ENCODE data around the gene STIM1. TPM values are rescaled to one million over a fixed set of nuclear protein-coding genes. Genes with fewer than 3 reads are reported as not detected.

The STIM1 gene
- total RNA-seq, 1 donor from 2014 or later, result 16.5 TPM

DNA sequence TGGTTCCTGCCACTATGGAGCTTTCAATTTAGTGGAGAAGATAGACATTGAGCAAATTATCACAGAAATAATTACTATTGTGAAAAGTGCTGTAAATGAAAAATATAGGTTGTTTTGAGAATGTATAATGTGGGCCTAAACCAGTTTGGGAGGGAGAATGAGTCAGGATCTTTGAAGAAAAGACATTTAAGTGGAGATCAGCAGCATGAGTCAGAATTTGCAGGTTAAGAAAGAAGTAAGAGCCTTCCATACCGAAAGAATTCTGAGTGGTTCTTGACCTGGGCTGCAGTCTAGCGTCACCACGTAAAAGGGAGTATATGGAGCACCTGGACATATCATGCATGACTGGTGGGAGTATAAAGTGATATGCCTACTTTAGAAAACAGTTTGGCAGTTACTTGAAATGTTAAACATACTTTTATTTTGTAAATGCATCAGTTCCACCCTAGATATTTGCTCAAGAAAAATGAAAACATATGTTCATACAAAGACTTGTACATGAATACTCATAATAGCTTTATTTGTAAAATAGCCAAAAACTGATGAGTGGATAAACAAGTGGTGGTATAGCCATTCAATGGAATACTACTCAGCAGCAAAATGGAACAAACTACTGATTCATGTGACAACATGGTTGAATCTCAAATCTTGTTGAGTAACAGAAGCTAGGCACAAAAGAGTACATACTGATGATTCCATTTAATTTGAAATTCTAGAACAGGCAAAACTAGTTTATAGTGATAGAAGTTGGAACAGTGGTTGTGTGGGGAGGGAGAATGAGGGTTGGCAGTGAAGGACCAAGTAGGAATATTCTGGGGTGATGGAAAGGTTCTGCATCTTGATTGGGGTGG is 99.2 kb downstream of the STIM1 start:
- H3K4me3 ChIP-seq (ENCODE audit: low read depth, low read length), result no peak overlapping the region
- TF ChIP-seq, protein P1, sequence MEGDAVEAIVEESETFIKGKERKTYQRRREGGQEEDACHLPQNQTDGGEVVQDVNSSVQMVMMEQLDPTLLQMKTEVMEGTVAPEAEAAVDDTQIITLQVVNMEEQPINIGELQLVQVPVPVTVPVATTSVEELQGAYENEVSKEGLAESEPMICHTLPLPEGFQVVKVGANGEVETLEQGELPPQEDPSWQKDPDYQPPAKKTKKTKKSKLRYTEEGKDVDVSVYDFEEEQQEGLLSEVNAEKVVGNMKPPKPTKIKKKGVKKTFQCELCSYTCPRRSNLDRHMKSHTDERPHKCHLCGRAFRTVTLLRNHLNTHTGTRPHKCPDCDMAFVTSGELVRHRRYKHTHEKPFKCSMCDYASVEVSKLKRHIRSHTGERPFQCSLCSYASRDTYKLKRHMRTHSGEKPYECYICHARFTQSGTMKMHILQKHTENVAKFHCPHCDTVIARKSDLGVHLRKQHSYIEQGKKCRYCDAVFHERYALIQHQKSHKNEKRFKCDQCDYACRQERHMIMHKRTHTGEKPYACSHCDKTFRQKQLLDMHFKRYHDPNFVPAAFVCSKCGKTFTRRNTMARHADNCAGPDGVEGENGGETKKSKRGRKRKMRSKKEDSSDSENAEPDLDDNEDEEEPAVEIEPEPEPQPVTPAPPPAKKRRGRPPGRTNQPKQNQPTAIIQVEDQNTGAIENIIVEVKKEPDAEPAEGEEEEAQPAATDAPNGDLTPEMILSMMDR (conservative IDR thresholded peaks at IDR 0.05; ENCODE audit: low read depth, low read length), result no peak
- no peak for DNase-seq (ENCODE audit: low read depth)

DNA sequence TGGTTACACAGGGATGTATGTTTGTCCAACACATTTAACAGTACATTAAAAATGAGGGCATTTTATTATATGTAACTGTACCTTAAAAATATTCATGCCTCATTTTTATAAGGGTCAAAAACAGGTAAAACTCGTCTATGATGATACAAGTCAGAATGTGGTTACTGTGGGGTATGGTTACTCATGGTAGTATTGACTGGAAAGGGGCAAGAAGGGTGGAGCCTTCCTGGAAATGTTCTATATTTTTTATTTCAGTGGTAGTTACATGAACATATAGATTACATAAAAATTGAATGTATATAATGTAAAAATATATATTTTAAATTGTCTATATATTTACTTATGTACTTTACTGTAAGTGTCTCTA is 99.8 kb downstream of the STIM1 start:
- TF ChIP-seq, protein P1 (conservative IDR thresholded peaks at IDR 0.05; ENCODE audit: low read depth, low read length), result no peak

DNA sequence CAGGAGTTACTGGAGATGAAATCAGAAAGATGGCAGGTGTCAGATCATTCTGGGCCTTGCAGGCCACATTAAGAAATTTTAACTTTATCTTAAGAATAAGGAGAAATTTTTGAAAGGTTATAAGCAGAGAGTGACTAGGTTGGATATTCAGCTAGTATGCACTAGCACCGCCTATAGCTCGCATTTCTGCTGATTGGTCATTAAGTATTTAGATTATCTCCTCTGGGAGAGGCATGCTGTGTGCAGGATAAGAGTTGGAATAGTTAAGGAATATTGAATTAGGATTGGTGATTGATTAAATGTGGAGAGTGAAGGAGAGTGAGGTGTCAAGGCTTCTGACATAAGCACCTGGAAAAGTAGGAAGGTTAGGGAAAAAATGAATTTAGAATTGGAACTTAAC is 100.6 kb downstream of the STIM1 start:
- TF ChIP-seq, protein P1 (conservative IDR thresholded peaks at IDR 0.05; ENCODE audit: low read depth, low read length), result no peak
- no peak for DNase-seq (ENCODE audit: low read depth)
- no peak overlapping the region for H3K4me3 ChIP-seq (ENCODE audit: low read depth, low read length)

More for the DNA sequence above, 99.8 kb downstream of the STIM1 start:
- H3K4me3 ChIP-seq (ENCODE audit: low read depth, low read length), result no peak overlapping the region
- no peak for DNase-seq (ENCODE audit: low read depth)

DNA sequence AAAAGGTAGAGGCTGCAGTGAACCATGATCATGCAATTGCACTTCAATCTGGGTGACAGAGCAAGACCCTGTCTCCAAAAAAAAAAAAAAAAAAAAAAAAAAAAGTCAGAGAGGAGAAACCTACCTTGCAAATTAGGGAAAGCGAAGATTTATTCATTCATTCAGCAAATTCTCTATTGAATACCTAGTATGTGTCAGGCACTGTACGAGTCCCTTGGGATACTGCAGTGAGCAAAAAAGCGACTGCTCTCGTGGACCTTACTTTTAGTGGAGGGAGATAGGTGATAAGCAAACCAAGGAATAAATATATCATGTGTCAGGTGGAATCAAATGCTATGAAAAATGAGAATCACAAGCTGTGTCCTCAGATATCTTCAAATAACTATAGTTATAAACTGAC is 101.3 kb downstream of the STIM1 start:
- no peak for DNase-seq (ENCODE audit: low read depth)
- no peak overlapping the region for H3K4me3 ChIP-seq (ENCODE audit: low read depth, low read length)
- TF ChIP-seq, protein P1 (conservative IDR thresholded peaks at IDR 0.05; ENCODE audit: low read depth, low read length), result no peak

DNA sequence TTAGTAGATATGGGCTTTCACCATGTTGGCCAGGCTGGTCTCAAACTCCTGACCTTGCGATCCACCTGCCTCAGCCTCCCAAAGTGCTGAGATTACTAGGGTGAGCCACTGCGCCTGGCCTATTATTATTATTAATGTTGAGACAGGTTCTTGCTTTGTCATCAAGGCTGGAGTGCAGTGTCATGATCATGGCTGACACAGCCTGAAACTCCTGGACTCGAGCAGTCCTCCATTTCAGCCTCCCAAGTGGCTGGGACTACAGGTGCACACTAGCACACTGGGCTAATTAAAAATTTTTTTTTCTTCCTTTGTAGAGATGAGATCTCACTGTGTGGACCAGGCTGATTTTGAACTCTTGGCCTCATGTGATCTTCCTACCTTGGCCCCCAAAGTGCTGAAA is 102.0 kb downstream of the STIM1 start:
- DNase-seq (ENCODE audit: low read depth), result no peak
- TF ChIP-seq, protein P1 (conservative IDR thresholded peaks at IDR 0.05; ENCODE audit: low read depth, low read length), result no peak
- H3K4me3 ChIP-seq (ENCODE audit: low read depth, low read length), result no peak overlapping the region

DNA sequence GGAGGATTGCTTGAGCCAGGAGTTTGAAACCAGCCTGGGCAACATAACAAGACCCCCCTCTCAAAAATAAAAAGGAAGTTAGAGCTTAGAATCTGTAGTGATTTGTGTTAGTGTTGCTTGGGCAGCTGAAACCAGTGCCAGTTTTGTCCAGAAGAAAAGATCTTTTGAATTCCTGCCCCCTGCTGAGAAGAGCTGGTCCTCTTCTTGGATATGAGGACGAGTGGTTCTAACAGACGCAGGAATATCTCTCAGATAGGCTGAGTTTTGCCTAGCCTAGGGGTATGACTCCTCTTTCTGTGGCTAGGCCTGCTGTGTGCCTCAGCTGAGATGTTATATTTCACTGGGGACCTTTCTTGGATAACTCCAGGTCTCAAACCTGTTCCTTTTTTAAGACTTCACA is 102.8 kb downstream of the STIM1 start:
- DNase-seq (ENCODE audit: low read depth), result no peak
- TF ChIP-seq, protein P1 (conservative IDR thresholded peaks at IDR 0.05; ENCODE audit: low read depth, low read length), result no peak

More for the DNA sequence above, 102.8 kb downstream of the STIM1 start:
- no peak overlapping the region for H3K4me3 ChIP-seq (ENCODE audit: low read depth, low read length)
